HG02885 (cell line): ENCODE results near the gene APPL1.
A peak's percentile ranks its signal among the peaks of the same experiment; 100 is the strongest.

Source experiments
- ATAC-seq: cut with Tn5 transposase; IDR thresholded peaks from one replicate; pipeline ENCODE4 v1.9.1; 2021; ENCODE audit warnings: mild to moderate bottlenecking; ENCODE audit not compliant: unreplicated experiment, poor library complexity

The APPL1 gene

DNA sequence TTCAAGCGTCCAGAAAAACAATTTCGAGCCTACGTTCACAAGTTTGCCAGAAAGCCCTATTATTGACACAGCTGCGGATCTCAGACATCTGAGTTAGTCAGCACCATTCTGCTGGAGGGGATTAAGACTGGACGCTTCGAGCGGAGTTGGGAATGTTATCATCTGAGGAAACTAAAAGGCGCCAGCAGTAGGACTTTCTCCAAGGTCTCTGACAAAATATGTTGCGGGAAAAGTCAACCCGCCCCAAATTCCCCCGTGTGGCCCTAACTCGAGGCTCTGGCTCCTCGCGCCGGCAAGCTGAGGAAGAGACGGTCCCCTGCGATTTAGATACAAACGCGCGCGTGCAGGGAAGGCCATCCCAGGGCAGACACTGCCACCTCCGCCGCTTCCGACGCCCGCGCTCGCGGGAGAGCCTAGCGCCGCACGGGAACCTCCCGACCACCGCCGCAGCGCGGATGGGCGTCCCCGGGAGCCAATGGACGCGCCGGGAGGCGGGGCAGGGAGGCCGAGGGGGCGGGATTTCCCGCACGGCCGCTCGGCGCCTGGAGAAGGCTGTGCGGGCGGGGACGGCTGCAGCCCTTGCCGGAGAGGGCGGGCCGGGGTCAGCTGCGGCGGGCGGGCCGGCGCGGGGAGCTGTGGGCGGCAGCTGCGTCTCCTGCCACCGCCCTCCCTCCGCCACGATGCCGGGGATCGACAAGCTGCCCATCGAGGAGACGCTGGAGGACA lies at the start of gene APPL1:
Gene APPL1, plus strand, starts transcription at position 526 of the 726 bp plus-strand sequence. Its CDS starts 155 bp downstream, at position 681.
- ATAC-seq = peak; percentile 93

- ATAC-seq = no peak
Measured at GRCh38 chr3:57179580-57180410, 47.7 kb upstream of the APPL1 start.

DNA sequence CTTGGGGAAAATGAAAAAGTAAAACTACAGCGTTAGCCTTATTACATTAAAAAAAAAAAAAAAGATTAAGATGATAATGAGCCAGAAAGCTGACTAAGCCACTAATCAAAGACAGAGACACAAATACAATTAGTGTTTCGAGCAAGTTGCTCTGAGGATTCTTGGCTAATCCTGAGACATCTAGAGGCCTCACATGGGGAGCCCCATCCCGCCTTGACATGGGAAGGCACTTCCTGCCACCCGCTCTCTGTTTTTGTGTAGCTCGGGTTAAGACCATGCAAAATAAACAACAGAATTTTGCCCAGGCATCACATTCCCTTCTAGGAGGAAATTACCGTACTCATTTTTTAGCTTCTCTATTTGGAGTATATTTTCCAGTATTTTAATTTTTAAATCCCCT lies 43.0 kb upstream of the APPL1 start:
- ATAC-seq = no peak

DNA sequence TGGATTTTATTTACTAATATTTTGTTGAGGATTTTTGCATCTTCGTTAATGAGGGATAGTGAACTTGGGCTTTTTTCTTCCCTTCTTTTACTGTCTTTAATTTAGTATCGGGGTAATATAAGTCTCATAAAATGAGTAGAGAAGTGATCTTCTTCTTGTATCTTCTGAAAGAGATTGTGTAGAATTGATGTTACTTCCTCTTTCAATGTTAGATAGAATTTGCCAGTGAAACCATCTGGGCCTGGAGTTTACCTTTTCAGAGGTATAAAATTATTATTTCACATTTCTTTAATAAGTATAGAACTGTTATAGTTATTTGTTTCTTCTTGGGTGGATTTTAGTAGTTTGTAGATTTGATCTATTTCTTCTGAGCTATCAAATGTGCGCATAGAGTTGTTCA lies 35.5 kb upstream of the APPL1 start:
- no peak for ATAC-seq

DNA sequence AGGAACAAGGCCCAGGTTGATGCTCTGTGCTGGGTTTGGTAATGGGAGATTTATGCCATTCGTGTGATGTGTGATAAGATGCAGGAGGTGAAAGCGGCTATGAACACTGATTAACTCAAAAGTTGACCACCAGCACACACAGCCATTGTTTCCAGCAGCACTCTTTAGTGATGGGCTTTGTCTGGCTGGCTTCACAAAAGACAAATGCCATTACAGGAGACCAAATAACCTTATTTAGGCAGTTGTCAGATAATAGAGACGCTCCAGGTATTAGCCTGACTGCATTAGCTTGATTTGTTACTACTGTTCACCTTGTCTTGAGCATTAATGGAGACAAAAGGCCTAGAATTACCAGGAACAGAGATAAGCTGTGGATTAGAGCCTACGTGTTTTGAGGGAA lies 32.9 kb upstream of the APPL1 start:
- ATAC-seq = no peak

- ATAC-seq = no peak
Measured at GRCh38 chr3:57199895-57200297, 27.6 kb upstream of the APPL1 start, which contains the start of gene HESX1. Gene HESX1, minus strand, starts transcription at chr3:57199978. Its CDS starts 60 bp downstream, at chr3:57199918.

DNA sequence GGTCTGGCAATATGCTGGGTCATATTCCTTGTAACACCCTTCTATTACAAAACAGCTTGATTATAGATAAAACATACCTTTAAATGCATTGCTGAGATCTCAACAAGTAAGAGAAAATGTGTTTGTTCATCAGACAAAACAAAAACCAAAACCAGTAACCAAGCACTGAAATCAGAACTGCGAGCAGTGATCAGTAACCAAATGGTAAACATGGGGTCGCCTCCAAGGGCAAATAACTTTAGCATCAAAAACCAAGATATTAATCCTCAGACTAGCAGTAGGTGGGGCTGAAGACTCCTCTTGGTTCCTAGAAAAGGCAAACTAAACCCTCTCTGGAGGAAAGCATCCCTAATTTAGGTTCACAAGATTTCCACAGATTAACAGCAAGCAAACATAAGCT lies 21.1 kb upstream of the APPL1 start:
- no peak for ATAC-seq

DNA sequence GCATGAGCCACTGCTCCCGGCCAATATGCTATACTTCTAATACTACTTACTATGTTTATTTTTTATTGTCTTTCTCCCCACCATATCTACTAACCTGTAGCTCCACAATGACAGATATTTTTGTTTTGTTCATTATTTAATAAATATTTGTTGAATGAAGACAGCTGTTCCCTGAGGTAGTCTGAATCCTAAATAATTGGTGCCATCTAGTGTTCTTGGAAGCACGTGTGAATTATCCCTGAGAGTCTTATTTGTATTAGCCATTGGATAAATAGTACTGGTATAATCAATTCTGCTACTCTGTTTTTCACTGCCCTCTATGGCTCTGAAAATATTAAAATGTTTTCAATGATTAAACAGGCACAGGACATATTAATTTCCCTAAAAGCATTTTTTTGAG lies 5.6 kb upstream of the APPL1 start:
- no peak for ATAC-seq

DNA sequence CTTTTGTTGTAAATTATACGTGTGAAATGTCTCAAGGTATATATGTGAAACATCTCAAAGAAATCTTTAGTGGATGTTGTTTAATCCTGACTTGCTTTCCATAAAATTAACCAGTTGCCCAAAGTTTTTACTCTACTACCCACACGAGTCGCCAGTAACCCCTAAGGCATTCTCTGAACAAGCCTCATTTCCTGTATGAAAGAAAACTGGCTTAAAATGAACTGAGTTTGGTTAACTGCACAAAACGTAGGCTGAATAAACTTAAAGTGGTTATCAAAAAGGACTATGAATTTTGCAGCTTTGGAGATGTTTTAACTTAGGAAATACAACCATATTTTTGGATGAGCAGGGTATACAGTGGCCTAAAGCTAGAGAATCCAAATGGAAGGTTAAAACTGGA lies 2.7 kb upstream of the APPL1 start:
- no peak for ATAC-seq

DNA sequence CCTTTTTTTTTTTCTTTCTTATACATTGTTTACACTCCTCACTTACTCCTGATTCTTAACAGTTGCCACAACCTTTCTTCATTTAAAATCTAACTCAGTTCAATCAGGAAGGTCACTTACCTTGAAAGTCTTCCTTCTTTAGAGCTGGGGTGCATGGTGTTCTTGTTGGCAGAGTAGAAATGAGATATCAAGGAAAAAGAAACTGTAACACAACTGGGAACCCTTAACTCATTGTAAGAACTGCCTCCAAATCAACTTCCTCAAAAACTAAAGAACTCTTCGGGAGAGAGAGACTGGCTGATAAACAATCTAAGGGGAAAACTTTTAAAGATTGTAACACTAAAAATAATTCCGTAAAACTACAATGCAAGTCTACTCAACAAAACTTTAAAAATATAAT lies 1.4 kb upstream of the APPL1 start:
- ATAC-seq = no peak

- peak; percentile 43 for ATAC-seq
Measured at GRCh38 chr3:57227930-57228751, 612 bp downstream of the APPL1 start.

GRCh38 chr3:57230006-57230405 lies 2.5 kb downstream of the APPL1 start:
- no peak for ATAC-seq

GRCh38 chr3:57233799-57234198 lies 6.3 kb downstream of the APPL1 start:
- ATAC-seq = no peak

DNA sequence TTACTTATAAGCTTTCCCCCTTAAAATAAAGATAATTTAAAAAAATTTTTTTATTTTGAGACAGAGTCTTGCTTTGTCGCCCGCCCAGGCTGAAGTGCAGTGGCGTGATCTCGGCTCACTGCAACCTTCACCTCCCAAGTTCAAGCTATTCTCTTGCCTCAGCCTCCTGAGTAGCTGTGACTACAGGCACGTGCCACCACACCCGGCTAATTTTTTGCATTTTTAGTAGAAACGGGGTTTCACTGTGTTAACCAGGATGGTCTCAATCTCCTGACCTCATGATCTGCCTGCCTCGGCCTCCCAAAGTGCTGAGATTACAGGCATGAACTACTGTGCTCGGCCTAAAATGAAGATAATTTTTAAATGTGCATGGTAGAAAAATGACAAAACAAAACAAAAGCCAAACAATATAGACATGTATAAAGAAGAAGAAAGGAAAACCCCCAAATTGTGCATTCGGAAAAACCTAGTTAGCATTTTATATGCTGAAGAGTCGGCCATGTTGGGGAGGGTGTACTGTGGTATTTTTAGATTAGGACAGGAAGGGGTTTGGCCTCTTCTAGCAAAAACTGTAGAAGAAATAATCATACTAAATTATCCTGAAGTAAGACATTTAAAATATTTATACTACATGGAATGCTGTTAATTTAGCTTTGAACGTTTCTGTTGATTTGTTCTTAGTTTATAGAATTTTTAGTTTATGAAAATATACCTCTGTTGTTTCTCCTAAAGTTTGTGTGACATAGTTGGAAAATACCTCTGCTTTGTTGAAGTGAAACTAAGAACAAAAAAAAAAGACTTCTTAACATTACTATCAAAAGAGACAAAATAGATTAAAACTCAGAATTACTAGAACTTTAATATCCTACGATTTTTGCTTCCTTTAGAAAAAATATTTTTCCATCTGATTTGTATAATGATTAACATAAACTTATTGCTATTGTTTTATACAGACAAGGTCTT lies 7.4 kb downstream of the APPL1 start:
- ATAC-seq = peak; percentile 80

DNA sequence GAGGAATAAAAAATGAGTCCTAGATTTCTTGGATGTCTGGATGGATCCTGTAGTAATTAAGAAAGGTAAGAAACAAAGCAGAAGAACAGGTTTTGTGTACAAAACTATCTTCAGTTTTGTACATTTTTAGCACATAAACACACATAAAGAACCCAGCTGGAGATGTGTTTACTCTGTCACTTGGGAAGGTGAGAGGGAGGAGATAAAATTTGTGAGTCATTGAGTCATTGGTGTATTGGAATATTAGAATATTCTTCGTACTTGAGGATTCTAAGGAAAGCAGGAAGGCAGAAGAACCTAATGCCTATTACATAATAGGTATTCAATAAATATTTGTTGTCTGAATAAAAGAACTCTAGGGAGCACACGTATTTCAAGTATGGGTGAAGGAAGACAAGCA lies 17.4 kb downstream of the APPL1 start:
- ATAC-seq = no peak

DNA sequence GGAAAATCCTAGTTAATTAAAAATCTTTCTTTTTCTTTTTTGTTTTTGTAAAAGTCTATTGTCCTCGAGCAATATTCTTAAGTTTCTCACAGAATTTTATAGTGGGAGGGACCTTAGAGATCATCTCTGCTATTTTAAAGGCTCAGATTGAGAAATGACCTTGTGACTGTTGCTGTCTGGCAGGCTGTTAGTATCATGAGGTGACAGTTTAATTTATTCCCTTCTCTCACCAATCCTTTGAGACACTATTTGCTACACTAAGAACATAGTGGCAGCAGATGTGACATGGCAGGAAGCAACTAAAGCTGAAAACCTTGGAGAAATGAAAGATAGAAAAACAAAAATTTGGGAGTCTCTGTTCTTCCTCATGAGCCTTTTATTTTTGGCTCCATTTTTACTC lies 24.9 kb downstream of the APPL1 start:
- ATAC-seq = no peak

DNA sequence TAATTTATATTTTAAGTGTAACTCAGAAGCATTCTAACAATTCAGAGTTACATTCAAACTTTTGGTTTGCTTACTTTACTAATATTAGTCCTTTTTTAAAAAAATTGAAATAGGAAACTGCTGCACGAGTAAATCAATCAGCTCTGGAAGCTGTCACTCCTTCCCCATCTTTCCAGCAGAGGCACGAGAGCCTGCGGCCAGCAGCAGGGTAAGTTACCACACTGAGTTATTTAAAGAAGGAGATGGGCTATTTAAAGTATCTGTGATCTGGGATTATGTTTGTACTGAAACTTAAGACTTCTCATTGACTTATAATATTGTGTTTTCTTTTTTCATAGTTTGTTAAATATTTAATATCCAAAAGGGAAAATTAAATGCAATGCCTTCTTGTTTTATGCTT lies 29.3 kb downstream of the APPL1 start:
- ATAC-seq = no peak

GRCh38 chr3:57257678-57258077 lies 30.1 kb downstream of the APPL1 start:
- no peak for ATAC-seq

DNA sequence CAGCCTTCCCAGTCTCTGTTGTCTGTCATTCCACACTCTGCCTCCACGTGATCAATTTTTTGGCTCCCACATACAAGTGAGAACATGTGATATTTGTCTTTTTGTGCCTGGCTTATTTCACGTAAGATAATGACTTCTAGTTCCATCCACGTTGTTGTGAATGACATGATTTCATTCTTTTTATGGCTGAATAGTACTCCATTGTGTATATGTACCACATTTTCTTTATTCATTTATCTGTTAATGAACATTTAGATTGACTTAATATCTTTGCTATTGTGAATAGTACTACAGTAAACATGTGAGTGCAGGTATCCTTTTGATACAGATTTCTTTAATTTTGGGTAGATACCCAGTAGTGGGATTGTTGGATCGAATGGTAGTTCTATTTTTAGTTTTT lies 33.6 kb downstream of the APPL1 start:
- no peak for ATAC-seq

DNA sequence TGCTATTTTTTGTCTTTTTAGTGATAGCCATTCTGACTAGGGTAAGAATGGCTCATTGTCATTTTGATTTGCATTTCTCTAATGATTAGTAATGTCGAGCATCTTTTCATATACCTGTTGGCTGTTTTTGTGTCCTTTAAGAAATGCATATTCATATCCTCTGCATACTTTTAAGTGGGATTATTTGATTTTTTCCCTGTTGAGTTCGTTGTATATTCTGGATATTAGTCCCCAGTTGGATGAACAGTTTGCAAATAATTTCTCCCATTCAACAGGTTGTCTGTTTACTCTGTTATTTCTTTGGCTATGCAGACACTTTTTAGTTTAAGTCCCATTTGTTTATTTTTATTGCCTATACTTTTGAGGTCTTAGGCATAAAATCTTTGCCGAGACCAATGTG lies 34.4 kb downstream of the APPL1 start:
- no peak for ATAC-seq
